Mesothelial cell of epicardium (in vitro differentiated cells): Measurements from ENCODE around the gene LDB1. TPM values are rescaled to one million over a fixed set of nuclear protein-coding genes. Genes with fewer than 3 reads are reported as not detected.

Source experiments
- DNase-seq, 2 experiments: peaks; one replicate each; pipeline ENCODE4 v3.0.0; 2021; ENCODE audit warnings: low spot score in 2 of 2; ENCODE audit not compliant: unreplicated experiment in 2 of 2
- H3K27ac Mint-ChIP-seq: 2 replicates; pipeline ENCODE4 v1.8.0; 2021; ENCODE audit warnings: mixed read lengths
- H3K27me3 Mint-ChIP-seq: 2 replicates; pipeline ENCODE4 v1.8.0; 2021; ENCODE audit warnings: low read depth, mixed read lengths
- H3K36me3 Mint-ChIP-seq: 2 replicates; pipeline ENCODE4 v1.8.0; 2021; ENCODE audit warnings: mixed read lengths
- H3K4me1 Mint-ChIP-seq: 2 replicates; pipeline ENCODE4 v1.8.0; 2021; ENCODE audit warnings: mixed read lengths
- H3K4me3 Mint-ChIP-seq: 2 replicates; pipeline ENCODE4 v1.8.0; 2021; ENCODE audit warnings: mild to moderate bottlenecking, moderate library complexity, mixed read lengths
- H3K9me3 Mint-ChIP-seq: 2 replicates; pipeline ENCODE4 v1.8.0; 2021; ENCODE audit warnings: mixed read lengths
- total RNA-seq: library from RNA; stranded (reverse); gene quantifications from 3 replicates; pipeline ENCODE4 v1.2.1, GENCODE V29; 2021
- TF ChIP-seq, protein P1 (sequence below): fragments of 200-600 bp; sonication (generic); IDR thresholded peaks from one replicate; pipeline ENCODE4 v1.5.0; 2021; ENCODE audit warnings: antibody characterized with exemption; ENCODE audit not compliant: unreplicated experiment

LDB1 gene
- total RNA-seq, 1 donor from 2014 or later: 178 TPM

DNA sequence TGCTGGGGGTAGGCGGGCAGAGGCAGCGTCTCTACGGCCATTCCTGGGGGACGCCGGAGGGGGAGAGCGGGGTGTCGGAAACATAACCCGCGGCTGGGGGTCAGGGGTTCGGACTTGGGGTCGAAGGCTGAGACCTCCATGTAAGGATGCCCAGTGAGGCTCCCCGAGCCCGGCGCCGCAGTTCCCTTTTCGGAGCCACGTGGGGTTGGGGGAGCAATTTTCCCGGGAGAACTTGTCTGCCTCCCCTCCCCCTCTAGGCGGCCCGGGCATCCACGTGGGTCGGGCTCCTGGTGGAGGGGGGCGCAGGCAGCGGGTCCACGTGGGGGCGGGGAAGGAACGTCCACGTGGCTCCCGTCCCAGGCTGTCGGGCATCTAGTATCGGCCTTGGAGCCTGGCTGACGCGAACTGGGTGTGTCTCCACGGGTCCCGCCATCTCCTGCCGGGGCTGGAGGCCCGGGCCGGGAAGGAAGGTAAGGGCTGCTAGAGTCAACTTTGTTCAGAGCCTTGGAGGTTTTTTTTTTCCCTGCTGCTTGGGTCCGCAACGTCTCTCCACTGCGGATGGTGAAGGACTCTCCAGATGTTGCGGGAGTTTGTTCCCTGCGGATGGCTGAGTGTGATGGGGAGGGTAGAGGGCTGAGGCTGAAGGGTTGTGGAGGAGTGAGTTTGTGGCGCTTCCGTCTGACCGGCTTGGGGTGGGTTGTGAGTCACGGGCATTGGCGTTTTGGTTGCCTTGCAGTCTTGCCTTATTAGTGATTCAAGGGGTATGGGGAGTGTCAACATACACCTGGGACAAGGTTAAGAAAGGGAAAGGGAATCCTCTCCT is 13.4 kb upstream of the LDB1 start:
- Mint-ChIP-seq H3K4me1 (peaks cover 27% of the 10 kb centered on the region), H3K27ac (peak overlapping the region; percentile 99), H3K9me3 (no peaks in the 10 kb centered on the region), H3K36me3 (no peaks in the 10 kb centered on the region), H3K4me3 (peak overlapping the region; percentile 97), H3K27me3 (no peaks in the 10 kb centered on the region)
- peak; percentile 66 to 78 for DNase-seq
- TF ChIP-seq, protein P1, sequence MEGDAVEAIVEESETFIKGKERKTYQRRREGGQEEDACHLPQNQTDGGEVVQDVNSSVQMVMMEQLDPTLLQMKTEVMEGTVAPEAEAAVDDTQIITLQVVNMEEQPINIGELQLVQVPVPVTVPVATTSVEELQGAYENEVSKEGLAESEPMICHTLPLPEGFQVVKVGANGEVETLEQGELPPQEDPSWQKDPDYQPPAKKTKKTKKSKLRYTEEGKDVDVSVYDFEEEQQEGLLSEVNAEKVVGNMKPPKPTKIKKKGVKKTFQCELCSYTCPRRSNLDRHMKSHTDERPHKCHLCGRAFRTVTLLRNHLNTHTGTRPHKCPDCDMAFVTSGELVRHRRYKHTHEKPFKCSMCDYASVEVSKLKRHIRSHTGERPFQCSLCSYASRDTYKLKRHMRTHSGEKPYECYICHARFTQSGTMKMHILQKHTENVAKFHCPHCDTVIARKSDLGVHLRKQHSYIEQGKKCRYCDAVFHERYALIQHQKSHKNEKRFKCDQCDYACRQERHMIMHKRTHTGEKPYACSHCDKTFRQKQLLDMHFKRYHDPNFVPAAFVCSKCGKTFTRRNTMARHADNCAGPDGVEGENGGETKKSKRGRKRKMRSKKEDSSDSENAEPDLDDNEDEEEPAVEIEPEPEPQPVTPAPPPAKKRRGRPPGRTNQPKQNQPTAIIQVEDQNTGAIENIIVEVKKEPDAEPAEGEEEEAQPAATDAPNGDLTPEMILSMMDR: no peak

DNA sequence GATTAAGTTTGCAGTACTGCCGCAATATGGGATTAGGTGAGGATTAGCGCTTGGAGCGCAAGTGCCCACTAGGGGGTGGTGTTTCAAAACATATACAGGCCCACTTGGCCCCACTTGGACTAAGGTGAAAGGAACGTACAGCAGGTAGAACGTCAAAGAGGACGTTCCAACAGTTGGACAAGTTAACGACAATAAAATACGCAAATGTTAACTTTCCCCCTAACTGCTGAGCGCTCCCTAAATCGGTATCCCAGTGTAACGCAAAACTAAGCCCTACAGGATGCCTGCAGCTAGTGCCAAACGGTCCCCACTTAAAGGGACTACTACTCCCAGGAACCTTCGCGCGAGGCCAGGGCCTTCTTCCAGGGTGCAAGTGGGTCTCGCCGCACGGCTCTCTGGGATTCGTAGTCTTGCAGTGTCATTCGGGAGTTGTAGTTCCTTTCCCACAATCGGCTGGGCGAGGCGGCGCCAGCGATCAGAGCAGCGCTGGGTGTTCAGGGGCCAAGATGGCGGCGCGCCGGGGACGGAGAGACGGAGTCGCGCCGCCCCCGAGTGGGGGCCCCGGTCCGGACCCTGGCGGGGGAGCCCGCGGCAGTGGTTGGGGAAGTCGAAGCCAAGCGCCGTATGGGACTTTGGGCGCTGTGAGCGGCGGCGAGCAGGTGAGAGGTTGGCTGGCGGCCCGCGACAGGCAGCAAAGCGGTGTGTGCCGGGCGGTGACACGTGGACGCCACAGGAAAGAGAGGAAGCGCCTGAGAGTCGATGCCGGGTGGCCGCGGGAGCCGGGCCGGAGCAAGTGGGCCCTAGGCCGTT is 12.6 kb upstream of the LDB1 start, which contains the start of gene PPRC1:
Gene PPRC1, plus strand, starts transcription at position 478 of the 810 bp plus-strand sequence. Its CDS starts 29 bp downstream, at position 507.
- H3K36me3 Mint-ChIP-seq: no peaks in the 10 kb centered on the region
- no peaks in the 10 kb centered on the region for H3K9me3 Mint-ChIP-seq
- peaks cover 27% of the 10 kb centered on the region for H3K4me1 Mint-ChIP-seq
- H3K4me3 Mint-ChIP-seq: peak within 1 kb of the TSS; percentile 97
- DNase-seq: peak; percentile 91 to 94
- no peaks in the 10 kb centered on the region for H3K27me3 Mint-ChIP-seq
- TF ChIP-seq, protein P1: peak; percentile 85
- peak within 1 kb of the TSS; percentile 99 for H3K27ac Mint-ChIP-seq

DNA sequence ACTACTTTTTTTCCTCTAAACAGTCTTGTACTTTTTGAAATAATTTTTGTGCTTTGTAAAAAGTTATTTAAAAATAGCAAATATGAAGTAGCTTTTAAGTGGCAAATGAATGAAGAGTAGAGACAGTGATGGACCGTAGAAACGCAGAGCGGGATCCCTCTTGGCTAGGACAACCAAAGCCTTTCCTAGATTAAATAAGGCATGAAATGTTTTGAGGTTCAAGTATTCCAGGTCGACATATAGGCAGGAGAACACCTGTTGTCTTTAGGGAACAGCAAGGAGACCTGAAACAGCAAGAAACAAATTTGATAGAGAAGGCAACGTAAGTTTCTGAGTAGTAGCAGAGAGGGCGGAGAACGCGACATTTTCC is 12.0 kb upstream of the LDB1 start:
- H3K27me3 Mint-ChIP-seq: no peaks in the 10 kb centered on the region
- H3K36me3 Mint-ChIP-seq: no peaks in the 10 kb centered on the region
- peaks cover 27% of the 10 kb centered on the region for H3K4me1 Mint-ChIP-seq
- TF ChIP-seq, protein P1: no peak
- no peaks in the 10 kb centered on the region for H3K9me3 Mint-ChIP-seq
- H3K27ac Mint-ChIP-seq: peak overlapping the region; percentile 99
- no peak for DNase-seq
- H3K4me3 Mint-ChIP-seq: peak overlapping the region; percentile 97

DNA sequence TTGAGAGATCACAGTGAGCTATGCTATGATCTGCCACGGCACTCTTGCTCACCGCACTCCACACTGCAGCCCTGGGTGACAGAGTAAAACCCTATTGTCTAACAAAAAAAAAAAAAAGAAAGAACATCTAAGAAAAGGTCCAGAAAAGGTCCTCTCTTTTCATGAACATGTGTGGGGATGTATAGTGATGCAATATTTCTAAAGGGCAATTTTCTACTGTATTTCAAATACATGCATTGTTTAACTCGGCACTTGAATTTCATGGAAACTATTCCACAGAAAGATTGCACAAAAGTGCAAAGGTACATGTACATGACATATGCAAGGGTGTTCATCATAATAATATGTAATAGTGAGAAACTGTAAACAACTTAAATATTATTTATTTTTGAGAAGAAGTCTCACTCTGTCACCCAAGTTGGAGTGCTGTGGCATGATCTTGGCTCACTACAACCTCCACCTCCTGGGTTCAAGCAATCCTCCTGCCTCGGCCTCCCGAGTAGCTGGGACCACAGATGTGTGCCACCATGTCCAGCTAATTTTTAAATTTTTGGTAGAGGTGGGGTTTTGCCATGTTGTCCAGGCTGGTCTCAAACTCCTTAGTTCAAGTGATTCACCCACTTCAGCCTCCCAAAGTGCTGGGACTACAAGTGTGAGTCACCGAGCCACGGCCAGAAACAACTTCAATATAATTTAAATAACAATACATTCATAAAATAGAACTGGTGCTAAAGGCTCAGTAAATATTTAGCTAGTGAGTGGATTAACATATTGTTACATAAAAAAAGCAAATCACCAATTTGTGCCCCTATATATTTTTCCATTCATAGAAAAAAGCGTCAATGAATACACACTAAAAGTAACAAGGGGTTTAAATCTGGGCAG is 11.4 kb upstream of the LDB1 start:
- Mint-ChIP-seq H3K27ac (no peak overlapping the region), H3K4me3 (no peak overlapping the region), H3K4me1 (peaks cover 23% of the 10 kb centered on the region)

DNA sequence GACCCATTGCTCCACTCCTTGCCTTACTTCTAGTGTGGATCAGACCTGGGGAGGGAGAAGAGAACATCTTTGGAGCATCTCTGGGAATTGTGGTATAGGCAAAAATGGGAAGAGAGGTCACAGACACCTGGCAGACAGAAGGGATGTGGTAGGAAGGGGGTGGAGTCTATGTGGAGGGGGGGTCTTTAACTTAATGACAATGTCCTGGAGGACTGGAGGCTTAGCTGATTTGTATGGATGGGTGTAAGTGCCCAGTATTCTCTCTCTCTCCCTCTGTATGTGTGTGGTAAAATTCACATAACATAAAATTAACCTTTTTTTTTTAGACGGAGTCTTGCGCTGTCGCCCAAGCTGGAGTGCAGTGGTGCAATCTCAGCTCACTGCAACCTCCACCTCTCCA is 3.1 kb upstream of the LDB1 start:
- H3K4me1 Mint-ChIP-seq: peaks cover 31% of the 10 kb centered on the region
- H3K36me3 Mint-ChIP-seq: no peaks in the 10 kb centered on the region
- TF ChIP-seq, protein P1: no peak
- no peaks in the 10 kb centered on the region for H3K9me3 Mint-ChIP-seq
- no peak overlapping the region for H3K4me3 Mint-ChIP-seq
- no peak for DNase-seq
- H3K27me3 Mint-ChIP-seq: no peaks in the 10 kb centered on the region
- peak overlapping the region; percentile 78 for H3K27ac Mint-ChIP-seq

More for the DNA sequence above, 11.4 kb upstream of the LDB1 start:
- TF ChIP-seq, protein P1: no peak
- H3K27me3 Mint-ChIP-seq: no peaks in the 10 kb centered on the region
- H3K36me3 Mint-ChIP-seq: no peaks in the 10 kb centered on the region
- no peaks in the 10 kb centered on the region for H3K9me3 Mint-ChIP-seq
- no peak for DNase-seq
